IPS-18c (cell line): ENCODE measurements around the gene ZBTB8B.
"Not testable (repeated sequence)": the region's sequence is repeated elsewhere in the genome, so short reads cannot be mapped to it uniquely, and the experiment has no call there.

Experiments
- H3K4me3 ChIP-seq: 2 replicates; pipeline ENCODE4 v1.7.0; 2013; ENCODE audit warnings: low read depth, mild to moderate bottlenecking, low read length, moderate library complexity; ENCODE audit not compliant: insufficient read depth
- H3K9me3 ChIP-seq: one replicate; pipeline ENCODE4 v1.6.1; 2013; ENCODE audit warnings: mild to moderate bottlenecking, low read length, moderate library complexity; ENCODE audit not compliant: control insufficient read depth, insufficient read depth

Gene ZBTB8B

GRCh38 chr1:32464716-32465577 lies at the start of gene ZBTB8B:
ZBTB8B (plus strand) TSS chr1:32465072; CDS start chr1:32470625, 5,553 bp downstream.
- Histone ChIP-seq H3K4me3 (peak within 1 kb of the TSS; percentile 92), H3K9me3 (peaks cover 2% of the 10 kb centered on the region)

GRCh38 chr1:32421775-32422174 lies 43.1 kb upstream of the ZBTB8B start:
- Histone ChIP-seq H3K9me3 (peaks cover 4% of the 10 kb centered on the region), H3K4me3 (no peak overlapping the region)

DNA sequence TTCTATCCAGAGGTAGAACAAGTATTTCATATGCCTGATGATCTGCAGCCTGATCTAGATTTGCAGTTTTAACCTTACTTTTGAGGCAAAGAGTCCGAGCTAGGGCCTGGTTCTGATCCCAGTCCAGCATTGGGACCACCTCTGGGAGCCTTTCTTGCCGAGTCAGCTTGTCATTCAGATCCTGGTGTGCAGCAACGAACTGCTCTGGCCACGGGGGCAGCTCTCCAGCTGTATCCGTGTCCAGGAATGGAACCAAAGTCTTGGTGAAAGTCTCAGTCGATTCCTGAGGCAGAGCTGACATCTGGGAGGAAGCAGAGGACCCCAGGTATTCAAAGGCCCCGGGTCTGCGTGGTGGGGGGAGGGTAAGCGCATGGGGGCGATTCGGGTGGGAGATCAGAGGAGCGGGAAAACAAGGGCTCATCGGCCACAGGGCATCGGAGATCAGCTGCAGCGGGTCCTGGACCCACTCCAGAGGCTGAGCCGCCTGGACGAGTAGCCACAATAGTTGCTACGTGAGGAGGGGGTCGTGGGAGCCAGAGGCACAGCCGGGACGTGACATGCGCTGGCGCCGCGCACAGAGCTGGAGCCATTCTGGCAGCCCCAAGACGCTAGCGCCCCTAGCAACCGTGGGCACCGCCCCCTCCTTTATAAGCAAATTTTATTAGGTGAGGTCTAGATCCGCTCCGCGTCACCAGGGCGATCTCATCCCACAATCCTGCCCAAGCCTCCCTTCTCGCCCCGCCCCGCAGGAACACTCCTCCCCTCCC lies 38.2 kb upstream of the ZBTB8B start:
- peaks cover 3% of the 10 kb centered on the region for H3K9me3 ChIP-seq
- H3K4me3 ChIP-seq, result no peak overlapping the region

DNA sequence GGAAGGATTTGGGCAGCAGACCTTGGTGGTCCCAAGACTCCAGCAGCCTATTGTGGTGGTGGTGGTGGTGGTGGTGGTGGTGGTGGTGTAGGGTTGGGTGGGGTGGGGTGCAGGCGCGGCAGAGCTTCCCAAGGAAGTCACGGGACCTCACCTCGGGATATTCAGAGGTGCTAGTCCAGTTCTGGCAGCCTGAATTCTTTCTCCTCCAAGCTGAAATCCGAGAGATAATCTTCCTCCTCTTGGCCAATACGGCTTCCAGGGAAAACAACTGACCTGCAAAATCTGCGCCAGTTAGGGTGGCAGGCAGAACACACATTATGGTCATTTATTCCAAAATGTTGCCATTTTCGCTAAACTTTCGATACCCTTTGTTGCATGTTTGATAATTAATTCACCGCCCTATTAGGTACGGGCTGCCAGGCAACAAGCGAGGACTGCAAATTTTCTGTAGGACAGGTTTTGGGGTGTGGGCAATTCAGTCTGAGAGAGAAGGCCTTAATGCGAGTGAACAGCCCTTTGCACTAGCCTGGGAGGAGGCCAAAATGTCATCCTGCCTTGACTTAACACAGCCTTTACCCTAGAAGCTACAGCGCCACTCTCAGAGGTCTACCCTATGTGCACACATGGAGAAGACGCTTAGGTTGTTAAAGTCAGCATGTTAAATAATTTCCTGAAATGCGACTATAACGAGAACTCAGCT lies 37.5 kb upstream of the ZBTB8B start:
- Histone ChIP-seq H3K4me3 (no peak overlapping the region), H3K9me3 (peaks cover 3% of the 10 kb centered on the region)

GRCh38 chr1:32431736-32432400 lies 33.0 kb upstream of the ZBTB8B start:
- Histone ChIP-seq H3K9me3 (peaks cover under 1% of the 10 kb centered on the region), H3K4me3 (no peak overlapping the region)

DNA sequence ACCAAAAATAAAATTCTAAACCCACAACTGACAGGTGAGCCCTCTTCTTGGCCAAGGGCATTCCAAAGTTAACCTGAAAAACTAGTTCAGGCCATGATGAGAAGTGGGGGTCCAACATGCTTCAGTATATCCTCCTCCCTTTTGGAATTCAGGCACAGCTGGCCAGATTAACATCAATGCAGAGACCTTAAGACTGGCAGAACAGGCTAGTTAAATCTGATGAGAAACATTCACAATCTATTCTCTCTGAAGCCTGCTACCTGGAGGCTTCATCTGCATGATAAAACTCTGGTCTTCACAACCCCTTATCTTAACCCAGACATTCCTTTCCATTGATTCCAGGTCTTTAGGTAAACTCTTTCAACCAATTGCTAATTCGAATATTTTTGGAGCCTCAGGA lies 26.7 kb upstream of the ZBTB8B start:
- Histone ChIP-seq H3K9me3 (peaks cover 2% of the 10 kb centered on the region), H3K4me3 (no peak overlapping the region)

- not testable (repeated sequence) for H3K9me3 ChIP-seq, H3K4me3 ChIP-seq
Measured at GRCh38 chr1:32438777-32439176, 26.1 kb upstream of the ZBTB8B start.

DNA sequence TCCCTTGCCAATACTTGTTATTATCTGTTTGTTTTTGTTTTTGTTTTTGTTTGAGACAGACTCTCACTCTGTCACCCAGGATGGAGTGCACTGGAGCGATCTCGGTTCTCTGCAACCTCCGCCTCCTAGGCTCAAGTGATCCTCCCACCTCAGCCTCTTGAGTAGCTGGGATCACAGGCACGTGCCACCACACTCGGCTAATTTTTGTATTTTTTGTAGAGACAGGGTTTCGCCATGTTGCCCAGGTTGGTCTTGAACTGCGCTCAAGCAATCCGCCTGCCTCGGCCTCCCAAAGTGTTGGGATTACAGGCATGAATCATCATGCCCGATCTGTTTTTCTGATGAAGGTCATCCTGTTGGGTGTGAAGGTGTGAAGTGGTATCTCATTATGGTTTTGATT lies 23.4 kb upstream of the ZBTB8B start:
- not testable (repeated sequence) for H3K9me3 ChIP-seq, H3K4me3 ChIP-seq

GRCh38 chr1:32447469-32448185 lies 17.2 kb upstream of the ZBTB8B start:
- H3K9me3 ChIP-seq, result no peaks in the 10 kb centered on the region
- H3K4me3 ChIP-seq, result peak overlapping the region; percentile 31; the same call in 1 of the 2 replicates

GRCh38 chr1:32448186-32448772 lies 16.6 kb upstream of the ZBTB8B start:
- peak overlapping the region; percentile 31; the same call in 1 of the 2 replicates for H3K4me3 ChIP-seq
- H3K9me3 ChIP-seq, result not testable (repeated sequence)

- no peaks in the 10 kb centered on the region for H3K9me3 ChIP-seq
- no peak overlapping the region for H3K4me3 ChIP-seq
Measured at GRCh38 chr1:32448773-32449456, 16.0 kb upstream of the ZBTB8B start.

DNA sequence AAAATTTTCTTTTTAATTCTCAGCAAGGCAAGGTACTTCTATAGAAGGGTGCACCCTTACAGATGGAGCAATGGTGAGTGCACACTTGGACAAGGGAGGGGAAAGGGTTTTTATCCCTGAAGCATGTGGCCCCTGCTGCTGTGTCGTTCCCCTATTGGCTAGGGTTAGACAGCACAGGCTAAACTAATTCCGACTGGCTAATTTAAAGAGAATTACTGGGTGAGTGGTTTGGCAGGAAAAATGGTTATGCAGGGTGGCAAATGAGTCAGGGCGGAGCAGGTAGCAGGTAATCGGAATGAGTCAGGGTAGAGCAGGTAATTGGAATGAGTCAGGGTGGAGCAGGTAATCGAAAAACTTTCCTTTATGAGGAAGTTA lies 15.4 kb upstream of the ZBTB8B start:
- not testable (repeated sequence) for H3K4me3 ChIP-seq, H3K9me3 ChIP-seq

DNA sequence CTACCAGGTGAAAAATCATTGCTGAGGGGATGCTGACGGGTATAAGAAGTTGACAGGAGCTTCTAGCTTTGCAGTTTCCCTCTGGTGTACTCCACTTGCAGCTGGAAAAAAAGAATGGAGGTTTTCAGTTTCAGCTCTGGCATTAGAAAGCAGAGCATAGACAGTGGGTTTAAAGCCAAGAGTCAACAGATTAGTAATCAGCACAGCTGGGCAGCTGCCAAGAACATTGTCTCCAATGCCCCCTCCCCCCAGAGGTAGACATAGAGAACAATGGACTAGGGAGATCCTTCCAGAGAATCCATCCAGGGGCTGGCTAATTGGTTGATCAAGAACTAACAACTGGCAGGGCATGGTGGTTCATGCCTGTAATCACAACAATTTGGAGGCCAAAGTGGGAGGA lies 10.1 kb upstream of the ZBTB8B start:
- H3K4me3 ChIP-seq, result no peak overlapping the region
- H3K9me3 ChIP-seq, result peaks cover 2% of the 10 kb centered on the region

DNA sequence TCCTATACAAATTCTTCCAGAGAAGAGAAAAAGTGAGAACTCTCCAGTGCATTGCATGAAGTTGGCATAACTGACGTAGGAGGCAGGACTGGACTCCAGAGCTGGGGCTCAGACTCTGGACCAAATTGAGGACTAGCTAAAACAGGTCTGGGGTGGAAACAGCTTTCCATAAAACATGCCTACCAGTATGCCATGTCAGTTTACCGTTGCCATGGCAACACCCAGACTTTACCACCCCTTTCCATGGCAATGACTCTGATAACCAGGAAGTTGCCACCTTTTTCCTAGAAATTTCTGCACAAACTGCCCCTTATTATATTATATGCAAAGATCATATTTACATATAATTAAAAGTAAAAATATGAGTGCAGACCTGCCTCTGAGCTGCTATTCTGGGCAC lies 8.9 kb upstream of the ZBTB8B start:
- H3K9me3 ChIP-seq, result peaks cover 5% of the 10 kb centered on the region
- H3K4me3 ChIP-seq, result no peak overlapping the region

DNA sequence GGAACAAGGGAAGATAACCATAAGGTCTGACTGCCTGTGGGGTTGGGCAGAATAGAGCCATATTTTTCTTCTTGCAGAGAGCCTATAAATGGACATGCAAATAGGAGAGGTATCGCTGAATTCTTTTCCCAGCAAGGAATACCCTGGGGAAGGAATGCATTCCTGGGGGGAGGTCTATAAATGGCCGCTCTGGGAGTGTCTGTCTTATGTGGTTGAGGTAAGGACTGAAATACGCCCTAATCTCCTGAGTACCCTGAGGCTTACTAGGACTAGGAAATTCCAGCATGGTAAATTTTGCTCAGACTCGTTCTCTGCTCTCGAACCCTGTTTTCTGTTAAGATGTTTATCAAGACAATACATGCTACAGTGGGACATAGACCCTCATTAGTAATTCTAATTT lies 6.1 kb upstream of the ZBTB8B start:
- not testable (repeated sequence) for H3K9me3 ChIP-seq, H3K4me3 ChIP-seq

GRCh38 chr1:32462977-32463376 lies 1.9 kb upstream of the ZBTB8B start:
- not testable (repeated sequence) for H3K4me3 ChIP-seq, H3K9me3 ChIP-seq
